Myocyte (in vitro differentiated cells): Measurements from ENCODE around the gene CCL24. TPM values are rescaled to one million over a fixed set of nuclear protein-coding genes. Genes with fewer than 3 reads are reported as not detected.
"Not testable (repeated sequence)": the region's sequence is repeated elsewhere in the genome, so short reads cannot be mapped to it uniquely, and the experiment has no call there.

Experiments used
- DNase-seq: peaks from one replicate; pipeline ENCODE4 v3.0.0-alpha.2; 2012; ENCODE audit warnings: low read depth
- total RNA-seq: library from RNA; depleted of rRNA; stranded (reverse); fragments of >200 nt; gene quantifications from 2 replicates; pipeline ENCODE4 v1.2.3, GENCODE V29; 2014

Gene CCL24
- total RNA-seq, 1 donor from 2014 or later, result 0.72 TPM

DNA sequence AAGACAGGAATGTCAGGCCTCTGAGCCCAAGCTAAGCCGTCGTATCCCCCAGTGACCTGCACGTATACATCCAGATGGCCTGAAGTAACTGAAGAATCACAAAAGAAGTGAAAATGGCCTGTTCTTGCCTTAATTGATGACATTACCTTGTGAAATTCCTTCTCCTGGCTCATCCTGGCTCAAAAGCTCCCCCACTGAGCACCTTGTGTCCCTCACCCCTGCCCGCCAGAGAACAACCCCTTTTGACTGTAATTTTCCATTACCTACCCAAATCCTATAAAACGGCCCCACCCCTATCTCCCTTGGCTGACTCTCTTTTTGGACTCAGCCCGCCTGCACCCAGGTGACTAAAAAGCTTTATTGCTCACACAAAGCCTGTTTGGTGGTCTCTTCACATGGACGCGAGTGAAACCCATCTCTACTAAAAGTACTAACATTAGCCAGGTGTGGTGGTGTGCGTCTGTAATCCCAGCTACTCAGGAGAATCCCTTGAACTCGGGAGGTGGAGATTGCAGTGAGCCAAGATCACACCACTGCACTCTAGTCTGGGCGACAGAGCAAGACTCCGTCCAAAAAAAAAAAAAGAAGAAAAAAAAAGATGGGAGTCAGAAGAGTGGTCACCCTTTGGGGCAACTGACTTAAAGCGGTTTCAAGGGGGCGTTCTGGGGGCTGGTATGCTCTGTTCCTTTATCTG lies 25.3 kb downstream of the CCL24 start:
- not testable (repeated sequence) for DNase-seq

DNA sequence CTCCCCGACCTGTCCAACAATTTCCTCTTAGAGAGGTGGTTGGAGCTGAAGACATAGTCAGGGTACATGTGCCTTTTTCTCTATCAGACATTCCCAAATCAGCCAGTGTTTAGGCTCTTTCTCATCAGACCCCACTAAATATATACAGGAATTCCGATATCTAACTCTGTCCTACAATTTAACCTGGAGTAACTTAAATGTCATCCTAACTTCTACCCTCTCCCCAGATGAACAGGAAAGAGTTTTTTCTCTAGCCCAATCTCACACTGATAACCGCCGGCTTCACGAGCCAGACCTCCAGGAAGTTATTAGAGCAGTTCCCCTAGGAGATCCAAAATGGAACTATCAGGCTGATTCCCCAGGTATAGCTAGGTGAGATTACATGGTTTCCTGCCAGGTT lies 30.5 kb downstream of the CCL24 start:
- not testable (repeated sequence) for DNase-seq

DNA sequence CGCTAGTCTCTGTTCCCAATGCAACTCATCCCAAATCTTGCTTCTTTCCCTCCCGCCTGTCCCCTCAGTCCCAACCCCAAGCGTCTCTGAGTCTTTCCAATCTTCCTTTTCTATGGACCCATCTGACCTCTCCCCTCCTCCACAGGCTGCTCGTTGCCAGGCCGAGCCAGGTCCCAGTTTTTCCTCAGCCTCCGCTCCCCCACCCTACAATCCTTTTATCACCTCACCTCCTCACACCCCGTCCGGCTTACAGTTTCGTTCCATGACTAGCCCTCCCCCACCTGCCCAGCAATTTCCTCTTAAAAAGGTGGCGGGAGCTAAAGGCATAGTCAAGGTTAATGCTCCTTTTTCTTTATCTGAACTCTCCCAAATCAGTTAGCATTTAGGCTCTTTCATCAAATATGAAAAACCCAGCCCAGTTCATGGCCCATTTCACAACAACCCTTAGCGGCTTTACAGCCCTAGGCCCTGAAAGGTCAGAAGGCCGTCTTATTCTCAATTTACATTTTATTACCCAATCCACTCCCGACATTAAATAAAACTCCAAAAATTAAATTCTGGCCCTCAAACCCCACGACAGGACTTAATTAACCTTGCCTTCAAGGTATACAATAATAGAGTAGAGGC lies 32.8 kb downstream of the CCL24 start:
- DNase-seq, result not testable (repeated sequence)

DNA sequence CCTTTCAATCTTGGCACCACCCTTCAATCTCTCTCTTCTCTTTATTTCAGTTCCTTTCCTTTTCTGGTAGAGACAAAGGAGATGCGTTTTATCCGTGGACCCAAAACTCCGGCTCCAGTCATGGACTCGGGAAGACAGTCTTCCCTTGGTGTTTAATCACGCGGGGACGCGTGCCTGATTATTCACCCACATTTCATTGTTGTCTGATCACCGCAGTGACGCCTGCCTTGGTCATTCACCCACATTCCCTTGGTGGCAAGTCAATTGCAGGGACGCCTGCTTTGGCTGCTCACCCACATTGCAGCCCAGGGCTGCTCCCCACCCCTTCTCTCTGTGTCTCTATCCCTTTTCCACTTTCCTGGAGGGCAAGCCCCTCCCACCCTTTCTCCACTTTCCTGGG lies 34.1 kb downstream of the CCL24 start:
- DNase-seq, result peak; percentile 77

DNA sequence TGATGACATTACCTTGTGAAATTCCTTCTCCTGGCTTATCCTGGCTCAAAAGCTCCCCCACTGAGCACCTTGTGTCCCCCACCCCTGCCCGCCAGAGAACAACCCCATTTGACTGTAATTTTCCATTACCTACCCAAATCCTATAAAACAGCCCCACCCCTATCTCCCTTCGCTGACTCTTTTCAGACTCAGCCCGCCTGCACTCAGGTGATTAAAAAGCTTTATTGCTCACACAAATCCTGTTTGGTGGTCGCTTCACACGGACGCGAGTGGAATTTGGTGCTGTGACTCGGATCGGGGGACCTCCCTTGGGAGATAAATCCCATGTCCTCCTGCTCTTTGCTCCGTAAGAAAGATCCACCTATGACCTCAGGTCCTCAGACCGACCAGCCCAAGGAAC lies 34.6 kb downstream of the CCL24 start:
- not testable (repeated sequence) for DNase-seq

DNA sequence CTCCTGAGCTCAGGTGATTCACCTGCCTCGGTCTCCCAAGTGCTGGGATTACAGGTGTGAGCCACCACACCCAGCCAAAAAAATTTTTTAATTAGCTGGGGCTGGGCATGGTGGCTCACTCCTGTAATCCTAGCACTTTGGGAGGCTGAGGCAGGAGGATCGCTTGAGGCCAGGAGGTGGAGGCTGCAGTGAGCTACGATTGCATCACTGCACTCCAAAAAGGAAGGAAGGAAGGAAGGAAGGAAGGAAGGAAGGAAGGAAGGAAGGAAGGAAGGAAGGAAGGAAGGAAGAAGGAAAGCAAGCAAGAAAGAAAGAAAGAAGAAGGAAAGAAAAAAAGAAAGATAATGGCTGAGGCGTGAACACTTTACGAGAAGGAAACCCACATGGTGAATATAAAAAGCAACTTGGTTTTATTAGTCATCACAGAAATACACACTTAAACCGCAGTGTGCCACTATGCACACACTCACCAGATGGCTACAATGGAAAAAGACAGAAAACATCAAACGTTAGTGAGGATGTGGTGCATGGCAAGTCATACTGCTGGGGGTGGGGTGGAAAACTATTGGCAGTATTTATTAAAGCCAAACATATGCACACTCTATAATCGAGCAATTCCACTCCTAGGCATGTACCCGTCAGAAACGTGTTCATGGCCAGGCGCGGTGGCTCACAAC lies 37.2 kb downstream of the CCL24 start:
- peak; percentile 82 for DNase-seq

DNA sequence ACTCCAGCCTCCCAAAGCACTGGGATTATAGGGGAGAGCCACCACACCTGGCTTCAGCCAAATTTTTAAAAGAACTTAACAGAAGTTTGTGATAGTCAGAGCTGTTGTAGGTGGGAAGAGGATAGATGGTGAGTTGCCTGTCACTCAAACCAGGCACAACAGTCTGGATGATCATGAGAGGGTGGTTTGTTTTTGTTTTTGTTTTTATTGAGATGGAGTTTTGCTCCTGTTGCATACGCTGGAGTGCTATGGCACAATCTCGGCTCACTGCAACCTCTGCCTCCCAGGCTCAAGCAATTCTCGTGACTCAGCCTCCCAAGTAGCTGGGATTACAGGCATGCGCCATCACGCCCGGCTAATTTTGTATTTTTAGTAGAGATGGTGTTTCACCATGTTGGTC lies 39.6 kb downstream of the CCL24 start:
- not testable (repeated sequence) for DNase-seq

DNA sequence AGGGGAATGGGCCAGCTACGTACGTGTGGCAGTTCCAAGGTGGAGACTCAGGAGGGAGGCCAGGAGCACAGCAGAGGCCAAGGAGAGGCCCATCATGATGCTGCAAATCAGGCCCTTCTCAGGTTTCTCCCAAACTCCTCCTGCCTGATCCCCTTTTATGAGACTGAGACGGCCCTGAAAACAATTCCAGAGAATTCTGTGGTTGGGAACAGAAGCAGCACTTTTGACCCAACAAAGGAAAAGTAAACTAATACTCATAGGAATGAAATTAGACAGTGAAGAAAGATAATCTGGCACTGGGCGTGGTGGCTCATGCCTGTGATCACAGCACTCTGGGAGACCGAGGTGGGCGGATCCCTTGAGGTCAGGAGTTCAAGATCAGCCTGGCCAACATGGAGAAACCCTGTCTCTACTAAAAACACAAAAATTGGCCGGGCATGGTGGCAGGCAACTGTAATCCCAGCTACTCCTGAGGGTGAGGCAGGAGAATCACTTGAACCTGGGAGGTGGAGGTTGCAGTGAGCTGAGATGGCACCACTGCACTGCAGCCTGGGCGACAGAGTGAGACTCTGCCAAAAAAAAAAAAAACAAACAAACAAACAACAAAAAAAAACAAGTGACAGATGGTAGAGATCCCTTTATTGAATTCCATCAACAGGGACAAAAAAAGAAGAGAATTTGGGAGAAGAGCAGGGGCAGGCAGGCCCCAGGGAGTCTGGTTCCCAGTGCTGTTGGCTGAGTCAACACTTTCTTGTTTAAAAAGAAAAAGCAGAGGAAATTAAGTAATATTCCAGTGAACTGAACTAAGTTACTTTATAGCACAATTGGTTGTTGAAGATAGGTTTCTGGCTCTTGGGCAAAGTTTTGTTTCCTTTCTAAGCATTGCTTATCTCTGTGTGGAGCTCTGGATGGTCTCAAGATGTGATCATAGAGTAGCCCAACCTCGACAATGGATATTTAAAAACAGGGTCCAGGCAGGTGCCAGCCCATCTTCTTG lies 41.2 kb downstream of the CCL24 start, which contains the start of gene CCL26:
Gene CCL26 (minus strand): TSS at position 131 of the 997 bp plus-strand sequence. CDS start 35 bp downstream, at position 96.
- DNase-seq, result peak; percentile 74

DNA sequence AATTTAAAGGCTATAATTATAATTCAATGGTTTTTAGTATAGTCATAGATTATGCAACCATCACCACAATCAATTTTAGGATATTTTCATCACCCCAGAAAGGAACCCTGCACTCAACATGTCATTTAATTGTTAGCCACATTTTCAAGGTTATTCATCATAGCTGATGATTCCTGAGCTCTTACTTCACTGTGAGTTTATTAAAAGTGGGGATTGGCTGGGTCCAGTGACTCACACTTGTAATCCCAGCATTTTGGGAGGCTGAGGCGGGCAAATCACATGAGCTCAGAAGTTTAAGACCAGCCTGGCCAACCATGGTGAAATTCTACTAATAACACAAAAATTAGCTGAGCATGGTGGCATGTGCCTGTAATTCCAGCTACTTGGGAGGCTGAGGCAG lies 42.4 kb downstream of the CCL24 start:
- DNase-seq, result peak; percentile 47

DNA sequence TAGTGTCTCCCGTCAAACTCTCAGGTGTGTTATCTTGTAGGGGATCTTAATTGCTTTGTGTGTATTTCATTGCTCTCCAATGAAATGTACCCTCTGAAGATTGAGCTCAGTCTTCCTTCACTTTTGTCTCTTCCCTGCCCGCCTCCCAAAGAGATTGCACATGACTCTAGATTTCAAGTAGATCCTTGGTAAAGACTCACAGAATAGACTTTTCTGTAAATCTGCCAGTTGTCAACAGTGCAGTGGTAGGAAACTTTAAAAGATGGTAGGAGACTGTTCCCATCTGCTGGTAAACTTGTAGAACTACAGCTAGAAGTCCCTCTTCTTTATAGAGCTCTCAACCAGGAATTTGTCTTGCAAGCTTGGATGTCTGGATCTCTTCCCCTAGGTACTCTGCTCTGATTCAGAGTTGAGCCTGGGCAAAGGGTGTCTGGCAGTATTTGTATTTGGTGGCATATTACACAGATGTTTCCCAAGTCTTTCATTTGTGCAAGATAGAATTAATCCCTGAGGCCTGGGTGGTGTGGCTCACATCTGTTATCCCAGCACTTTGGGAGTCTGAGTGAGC lies 51.2 kb downstream of the CCL24 start:
- peak; percentile 79 for DNase-seq

DNA sequence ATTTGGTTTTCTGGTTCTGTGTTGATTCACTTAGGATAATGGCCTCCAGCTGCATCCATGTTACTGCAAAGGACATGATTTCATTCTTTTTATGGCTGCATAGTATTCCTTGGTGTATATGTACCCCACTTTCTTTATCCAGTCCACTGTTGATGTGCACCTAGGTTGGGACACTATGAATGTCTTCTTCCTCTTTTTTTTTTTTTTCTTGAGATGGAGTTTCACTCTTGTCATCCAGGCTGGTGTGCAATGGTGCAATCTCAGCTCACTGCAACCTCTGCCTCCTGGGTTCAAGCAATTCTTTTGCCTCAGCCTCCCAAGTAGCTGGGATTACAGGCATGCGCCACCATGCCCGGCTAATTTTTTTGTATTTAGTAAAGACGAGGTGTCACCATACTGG lies 51.8 kb downstream of the CCL24 start:
- DNase-seq, result not testable (repeated sequence)

Other genes starting within 250 kb of the CCL24 start
- gene HIP1, start 74.9 kb downstream of the CCL24 start, total RNA-seq, result 26.7 and 59.5 TPM in 2 replicates
- not detected in 2 replicates for gene CCL26, start 41.6 kb downstream of the CCL24 start, total RNA-seq
- gene RHBDD2, start 65.2 kb upstream of the CCL24 start, total RNA-seq, result 83.4 and 107 TPM in 2 replicates
- gene POR, start 101.3 kb upstream of the CCL24 start, total RNA-seq, result 205 and 262 TPM in 2 replicates
- gene TMEM120A, start 180.8 kb upstream of the CCL24 start, total RNA-seq, result 110 and 115 TPM in 2 replicates
- gene STYXL1, start 234.2 kb upstream of the CCL24 start, total RNA-seq, result 49.8 and 51.7 TPM in 2 replicates
- 116 and 130 TPM in 2 replicates for gene MDH2, start 234.3 kb upstream of the CCL24 start, total RNA-seq